Activated CD8-positive, alpha-beta memory T cell treated with anti-CD3 and anti-CD28 coated beads for 1 hour (primary cell): Measurements from ENCODE around the gene ZBTB43.
"Not testable (repeated sequence)": the region's sequence is repeated elsewhere in the genome, so short reads cannot be mapped to it uniquely, and the experiment has no call there.

Experiments used
- DNase-seq, 2 donors: peaks; one replicate each; pipeline ENCODE4 v3.0.0-alpha.2; 2020; ENCODE audit warnings: low read depth in 1 of 2; ENCODE audit errors: extremely low read depth in 1 of 2

ZBTB43 gene

GRCh38 chr9:126788634-126789349 is 16.0 kb upstream of the ZBTB43 start:
- DNase-seq, result no peak

- DNase-seq, result no peak
Observed at GRCh38 chr9:126790561-126790960, 14.3 kb upstream of the ZBTB43 start.

- no peak for DNase-seq
Observed at GRCh38 chr9:126791406-126792230, 13.2 kb upstream of the ZBTB43 start.

- DNase-seq, result no peak
Observed at GRCh38 chr9:126793686-126794417, 11.0 kb upstream of the ZBTB43 start.

GRCh38 chr9:126794441-126794840 is 10.4 kb upstream of the ZBTB43 start:
- no peak for DNase-seq

GRCh38 chr9:126796758-126797157 is 8.1 kb upstream of the ZBTB43 start:
- no peak for DNase-seq

- no peak for DNase-seq
Observed at GRCh38 chr9:126797903-126798302, 6.9 kb upstream of the ZBTB43 start.

GRCh38 chr9:126799034-126799433 is 5.8 kb upstream of the ZBTB43 start:
- no peak for DNase-seq

- DNase-seq, result no peak
Observed at GRCh38 chr9:126802318-126803059, 2.4 kb upstream of the ZBTB43 start.

GRCh38 chr9:126804198-126804695 is 593 bp upstream of the ZBTB43 start:
- no peak for DNase-seq

GRCh38 chr9:126805554-126806262 is 868 bp downstream of the ZBTB43 start:
- peak; percentile 62 to 67 for DNase-seq

GRCh38 chr9:126806336-126806735 is 1.5 kb downstream of the ZBTB43 start:
- no peak for DNase-seq

GRCh38 chr9:126809068-126809467 is 4.2 kb downstream of the ZBTB43 start:
- DNase-seq, result no peak

- DNase-seq, result not testable (repeated sequence)
Observed at GRCh38 chr9:126810221-126810620, 5.4 kb downstream of the ZBTB43 start.

GRCh38 chr9:126813072-126813471 is 8.2 kb downstream of the ZBTB43 start:
- DNase-seq, result no peak

GRCh38 chr9:126814091-126814490 is 9.3 kb downstream of the ZBTB43 start:
- no peak for DNase-seq

GRCh38 chr9:126817615-126818014 is 12.8 kb downstream of the ZBTB43 start:
- DNase-seq, result not testable (repeated sequence)

- no peak for DNase-seq
Observed at GRCh38 chr9:126818482-126818881, 13.6 kb downstream of the ZBTB43 start.

- DNase-seq, result no peak
Observed at GRCh38 chr9:126819482-126819881, 14.6 kb downstream of the ZBTB43 start.

- no peak for DNase-seq
Observed at GRCh38 chr9:126822278-126822677, 17.4 kb downstream of the ZBTB43 start.
